IMR-90 (cell line): ENCODE results near the gene PZP.

Source experiments
- BHLHE40 ChIP-seq: fragments of 150-350 bp; IDR thresholded peaks from 2 replicates; pipeline ENCODE4 v1.6.1; 2016; ENCODE audit warnings: mild to moderate bottlenecking, low read depth, low read length
- CEBPB ChIP-seq: IDR thresholded peaks from 2 replicates; pipeline ENCODE4 v1.6.1; 2012; ENCODE audit warnings: low read depth, low read length, improper control_type of control experiment
- CTCF ChIP-seq: conservative IDR thresholded peaks from 2 replicates; pipeline ENCODE4 v1.5.1; 2012; ENCODE audit warnings: mild to moderate bottlenecking, low read depth, low read length, improper control_type of control experiment
- ELK1 ChIP-seq: fragments of 150-350 bp; IDR thresholded peaks from 2 replicates; pipeline ENCODE4 v1.6.1; 2016; ENCODE audit warnings: low read depth, mild to moderate bottlenecking, low read length, moderate library complexity, borderline replicate concordance
- FOS ChIP-seq: fragments of 150-350 bp; IDR thresholded peaks from 2 replicates; pipeline ENCODE4 v1.6.1; 2016; ENCODE audit warnings: low read depth, low read length
- MAFK ChIP-seq: IDR thresholded peaks from 2 replicates; pipeline ENCODE4 v1.6.1; 2012; ENCODE audit warnings: low read depth, low read length, improper control_type of control experiment
- MAZ ChIP-seq: IDR thresholded peaks from 2 replicates; pipeline ENCODE4 v1.6.1; 2012; ENCODE audit warnings: low read depth, mild to moderate bottlenecking, low read length, improper control_type of control experiment, moderate library complexity, borderline replicate concordance
- POLR2A ChIP-seq: IDR thresholded peaks from 2 replicates; pipeline ENCODE4 v1.6.1; 2012; ENCODE audit warnings: mild to moderate bottlenecking, low read depth, low read length
- RAD21 ChIP-seq: IDR thresholded peaks from 2 replicates; pipeline ENCODE4 v1.6.1; 2012; ENCODE audit warnings: low read length, improper control_type of control experiment
- RFX5 ChIP-seq: IDR thresholded peaks from 2 replicates; pipeline ENCODE4 v1.8.0; 2012; ENCODE audit warnings: low read depth, mild to moderate bottlenecking, low read length, moderate library complexity
- SMC3 ChIP-seq: fragments of 150-350 bp; IDR thresholded peaks from 2 replicates; pipeline ENCODE4 v1.6.1; 2016; ENCODE audit warnings: low read depth, mild to moderate bottlenecking, antibody characterized with exemption, low read length, moderate library complexity

DNA sequence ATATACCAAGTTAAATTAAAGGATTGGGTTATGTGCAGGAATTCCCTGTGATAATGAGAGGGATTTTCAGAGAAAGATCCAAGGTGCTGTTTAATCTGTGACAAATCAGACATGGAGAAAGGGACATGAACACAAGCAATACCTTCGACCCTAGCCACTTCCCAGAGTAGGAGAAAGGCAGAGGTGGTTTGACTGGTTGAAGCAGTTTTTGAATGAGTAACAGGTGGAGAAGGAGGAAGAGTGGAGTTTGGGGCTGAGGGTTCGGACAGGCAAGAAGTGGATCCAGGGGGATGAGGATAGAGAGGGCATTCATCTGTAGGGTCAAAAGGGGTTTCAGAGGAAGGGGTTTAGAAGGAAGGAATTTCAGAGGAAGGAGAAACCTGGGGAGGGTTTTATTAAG, 65.1 kb downstream of the PZP start:
- TF ChIP-seq CTCF (no peak), POLR2A (no peak), FOS (no peak), RAD21 (no peak), ELK1 (no peak), RFX5 (no peak), BHLHE40 (no peak), CEBPB (no peak), SMC3 (no peak), MAZ (no peak), MAFK (no peak)
